AG08396 (cell line): ENCODE measurements around the gene HCST.
"Not testable (repeated sequence)": the region's sequence is repeated elsewhere in the genome, so short reads cannot be mapped to it uniquely, and the experiment has no call there.

Source experiments
- DNase-seq: peaks from one replicate; pipeline ENCODE4 v3.0.0; 2012; ENCODE audit warnings: low spot score, mixed read lengths

Gene HCST

DNA sequence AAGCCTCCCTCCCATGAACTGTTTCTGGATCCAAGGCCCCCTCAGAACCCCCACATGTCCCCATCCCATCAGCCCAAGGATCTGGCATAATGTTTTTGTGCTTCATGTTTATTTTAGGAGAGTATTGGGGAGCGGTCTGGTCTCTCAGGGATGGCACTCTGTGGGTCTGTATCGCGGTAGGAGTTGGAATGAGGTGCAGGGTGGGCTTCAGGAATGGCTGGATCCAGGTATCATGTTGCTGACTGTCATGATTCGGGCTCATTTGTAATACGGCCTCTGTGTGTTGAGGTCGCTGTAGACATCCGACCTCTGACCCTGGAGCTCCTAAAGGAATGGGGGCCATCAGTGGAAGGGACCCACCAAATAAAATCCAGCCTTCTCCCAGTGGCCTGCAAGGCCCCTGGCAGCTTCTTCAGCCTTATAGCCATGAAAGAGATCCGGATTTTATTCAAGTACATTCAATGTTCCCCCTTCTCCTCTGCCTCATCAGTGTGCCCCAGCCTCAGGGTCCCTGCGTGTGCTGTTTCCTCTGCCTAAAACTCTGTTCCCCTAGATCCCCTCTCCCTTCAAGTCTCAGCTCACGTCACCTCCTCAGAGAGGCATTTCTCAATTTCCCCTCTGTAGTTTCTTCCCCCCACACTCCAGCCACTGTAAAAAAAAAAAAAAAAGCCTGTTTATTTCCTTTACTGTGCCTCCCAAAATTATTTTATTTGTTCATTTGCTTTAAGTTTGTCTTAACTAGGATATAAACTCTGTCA is 2.2 kb downstream of the HCST start:
- no peak for DNase-seq

DNA sequence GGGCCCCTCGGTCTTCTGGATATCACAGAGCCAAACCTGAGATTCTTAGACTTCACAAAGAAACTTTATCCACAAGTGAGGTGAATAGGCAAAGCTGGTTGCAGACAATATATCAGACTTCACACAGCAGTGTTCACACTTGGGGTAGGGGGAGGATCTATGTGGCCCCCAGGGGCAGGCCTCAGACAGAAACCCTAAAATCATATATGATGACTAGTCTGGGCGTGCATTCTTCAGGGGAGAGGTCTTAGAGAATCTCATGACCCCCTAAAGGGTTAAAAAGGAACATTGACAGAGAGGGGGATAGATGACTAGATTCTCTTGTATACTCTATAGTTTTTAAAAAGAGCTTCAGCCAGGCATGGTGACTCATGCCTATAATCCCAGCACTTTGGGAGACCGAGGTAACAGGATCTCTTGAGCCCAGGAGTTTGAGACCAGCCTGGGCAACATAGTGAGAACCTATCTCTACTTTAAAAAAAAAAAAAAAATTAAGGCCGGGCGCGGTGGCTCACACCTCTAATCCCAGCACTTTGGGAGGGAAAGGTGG is 2.9 kb downstream of the HCST start:
- DNase-seq, result no peak

DNA sequence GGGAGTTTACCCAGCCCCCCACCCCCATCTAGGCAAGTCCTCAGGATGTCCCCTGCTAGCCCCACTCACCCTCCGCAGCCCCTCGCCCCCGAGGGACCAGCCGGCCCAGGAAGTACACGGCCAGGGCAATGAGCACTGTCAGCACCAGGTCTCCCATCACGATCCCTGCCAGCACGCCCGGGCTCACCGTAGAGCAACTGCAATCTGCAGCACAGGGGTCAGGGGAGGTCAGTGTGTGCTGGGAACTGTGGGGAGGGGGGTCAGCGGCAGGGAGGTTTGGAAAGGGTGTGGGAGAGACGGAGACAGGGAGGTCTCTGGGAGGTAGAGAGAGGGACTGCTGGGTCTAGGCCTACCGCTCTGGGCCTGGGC is 5.0 kb downstream of the HCST start:
- no peak for DNase-seq

DNA sequence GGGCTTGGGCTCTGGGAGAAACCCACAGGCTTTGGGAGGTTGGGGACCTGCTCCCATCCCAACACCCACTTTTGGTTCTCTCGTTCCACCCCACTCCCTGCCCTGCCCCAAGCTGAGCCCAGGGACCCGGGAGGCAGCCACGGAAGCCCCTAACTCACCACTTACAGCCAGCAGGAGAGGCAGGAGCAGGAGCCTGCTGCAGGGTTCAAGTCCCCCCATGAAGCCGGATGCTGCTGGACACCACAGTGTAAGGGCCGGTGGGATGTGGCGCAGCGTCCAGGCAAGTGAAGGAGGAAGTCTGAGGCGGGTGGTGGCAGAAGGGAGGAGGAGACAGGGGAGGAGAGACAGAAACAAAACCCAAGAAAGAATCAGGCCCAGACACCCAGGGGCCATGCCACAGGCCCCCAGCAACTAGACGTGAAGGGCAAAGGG is 5.7 kb downstream of the HCST start, which contains the start of gene TYROBP:
Gene TYROBP, minus strand, starts transcription at position 286 of the 432 bp plus-strand sequence. Its CDS starts 67 bp downstream, at position 219.
- no peak for DNase-seq

DNA sequence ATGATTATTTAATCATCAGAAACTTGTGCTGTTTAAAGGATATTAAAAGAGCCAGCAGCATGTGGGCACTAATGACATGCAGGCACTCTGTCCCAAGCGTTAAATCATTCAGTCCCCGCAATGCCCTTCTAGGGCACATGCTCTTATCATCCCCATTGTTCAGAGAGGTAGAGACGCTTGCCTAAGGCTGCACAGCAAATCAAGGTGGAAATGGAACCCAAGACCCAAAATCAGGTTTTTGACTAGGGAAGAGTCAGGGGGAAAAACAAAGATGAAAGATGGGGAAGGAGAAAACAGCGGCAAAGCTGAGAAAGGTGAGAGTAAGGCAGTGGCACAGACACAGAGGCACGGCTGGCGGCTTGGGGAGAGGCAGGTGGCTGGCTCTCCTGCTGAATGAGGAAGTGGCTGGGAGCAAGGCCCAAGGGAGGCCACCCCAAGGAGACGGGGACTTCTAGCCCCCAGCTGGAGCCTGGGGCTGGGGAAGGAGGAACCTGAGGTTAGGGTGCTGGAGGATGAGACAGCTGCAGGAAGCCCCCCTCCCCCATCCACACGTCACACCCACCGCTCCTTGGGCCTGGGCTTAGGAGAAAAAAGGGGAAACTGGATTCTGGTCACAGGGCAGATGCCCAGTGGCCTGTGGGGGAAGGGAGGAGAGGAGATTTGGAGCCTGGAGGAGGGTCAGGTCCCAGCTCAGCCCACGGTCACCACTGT is 6.8 kb downstream of the HCST start:
- no peak for DNase-seq

DNA sequence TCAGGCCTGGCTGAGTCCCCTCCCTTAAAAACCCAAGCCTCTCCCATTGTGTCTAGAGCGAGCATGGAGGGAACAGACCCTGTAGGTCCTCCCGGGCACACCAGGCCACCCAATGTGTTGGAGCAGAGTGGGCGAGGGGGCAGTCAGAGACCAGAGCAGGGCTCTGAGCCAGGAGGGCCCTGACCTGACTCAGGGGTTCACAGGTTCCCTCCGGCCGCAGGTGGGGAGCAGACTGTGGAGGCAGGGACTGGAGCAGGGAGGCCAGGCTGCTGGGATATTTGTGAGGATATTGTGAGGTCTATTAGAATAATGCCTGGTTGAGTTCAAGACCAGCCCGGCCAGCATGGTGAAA is 7.3 kb downstream of the HCST start:
- no peak for DNase-seq

DNA sequence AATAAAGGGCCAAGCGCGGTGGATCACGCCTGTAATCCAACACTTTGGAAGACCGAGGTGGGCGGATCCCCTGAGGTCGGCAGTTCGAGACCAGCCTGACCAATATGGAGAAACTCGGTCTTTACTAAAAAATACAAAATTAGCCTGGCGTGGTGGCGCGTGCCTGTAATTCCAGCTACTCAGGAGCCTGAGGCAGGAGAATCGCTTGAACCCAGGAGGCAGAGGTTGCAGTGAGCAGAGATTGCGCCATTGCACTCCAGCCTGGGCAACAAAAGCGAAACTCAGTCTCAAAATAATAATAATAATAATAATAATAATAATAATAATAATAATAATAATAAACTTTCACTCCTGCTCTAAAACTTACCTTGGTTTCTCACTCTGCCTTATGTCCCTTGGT is 8.0 kb downstream of the HCST start:
- DNase-seq, result not testable (repeated sequence)

DNA sequence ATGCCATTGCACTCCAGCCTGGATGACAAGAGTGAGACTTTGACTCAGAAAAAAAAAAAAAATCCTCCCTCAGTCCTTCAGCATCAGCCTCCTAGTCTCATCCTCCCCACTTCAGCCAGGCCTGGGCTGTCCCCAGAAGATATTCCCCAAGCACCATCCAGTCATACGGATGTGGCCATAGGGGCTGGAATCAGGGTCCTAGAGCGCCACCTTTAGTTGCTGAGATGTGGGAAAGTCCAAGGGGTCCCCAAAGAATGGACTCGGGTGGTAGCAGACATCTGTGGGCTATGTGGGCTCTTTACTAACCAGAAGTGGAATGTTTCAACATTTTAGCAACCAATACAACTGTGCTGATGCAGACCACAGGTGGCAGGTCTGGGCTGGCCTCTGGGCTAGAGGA is 8.8 kb downstream of the HCST start:
- no peak for DNase-seq

DNA sequence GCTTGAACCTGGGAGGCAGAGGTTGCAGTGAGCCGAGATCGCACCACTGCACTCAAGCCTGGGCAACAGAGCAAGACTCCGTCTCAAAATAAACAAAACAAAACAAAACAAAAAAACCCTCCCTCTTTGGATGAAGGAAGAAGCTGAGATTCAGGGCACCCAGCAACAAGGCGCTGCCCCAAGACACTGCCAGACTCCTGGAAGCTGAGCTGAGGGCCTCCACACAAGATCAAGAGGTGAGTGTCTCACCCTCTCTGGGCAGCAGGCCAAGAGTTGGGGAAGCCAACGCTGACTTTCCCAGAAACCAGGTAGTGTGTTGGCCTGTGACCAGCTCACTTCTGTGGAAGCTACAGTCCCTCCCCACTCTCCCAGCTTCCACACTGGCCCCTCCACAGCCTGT is 9.5 kb downstream of the HCST start:
- DNase-seq, result no peak

DNA sequence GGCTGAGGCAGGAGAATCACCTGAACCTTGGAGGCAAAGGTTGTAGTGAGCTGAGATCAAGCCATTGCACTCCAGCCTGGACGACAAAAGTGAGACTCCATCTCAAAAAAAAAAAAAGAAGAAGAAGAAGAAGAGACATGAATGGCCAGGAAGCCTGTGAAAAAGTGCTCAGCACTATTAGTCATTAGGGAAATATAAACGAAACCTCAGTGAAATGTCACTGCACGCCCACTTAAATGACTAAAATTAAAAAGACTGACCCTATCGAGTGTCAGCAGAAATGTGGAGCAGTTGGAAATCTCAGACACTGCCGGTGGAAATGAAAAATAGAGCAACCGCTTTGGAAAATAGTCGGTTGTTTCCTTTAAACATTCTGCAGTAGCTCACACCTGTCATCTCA is 11.3 kb downstream of the HCST start:
- no peak for DNase-seq

DNA sequence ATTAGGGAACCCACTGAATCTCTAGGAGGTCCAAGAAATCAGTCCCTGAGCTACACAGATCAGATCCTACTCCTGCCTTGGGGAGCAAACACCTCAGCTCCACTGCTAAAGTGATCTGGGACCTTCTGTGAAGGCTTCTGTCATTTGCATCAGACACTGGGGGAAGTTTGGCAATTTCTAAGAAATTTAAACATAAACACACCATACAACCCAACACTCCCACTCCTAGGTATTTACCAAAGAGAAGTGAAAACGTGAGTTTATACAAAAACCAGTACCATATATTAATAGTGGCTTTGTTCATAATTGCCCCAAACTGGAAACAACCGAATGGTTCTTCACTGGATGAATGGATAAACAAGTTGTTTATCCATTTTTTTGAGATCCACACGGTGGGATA is 13.1 kb downstream of the HCST start:
- DNase-seq, result no peak

DNA sequence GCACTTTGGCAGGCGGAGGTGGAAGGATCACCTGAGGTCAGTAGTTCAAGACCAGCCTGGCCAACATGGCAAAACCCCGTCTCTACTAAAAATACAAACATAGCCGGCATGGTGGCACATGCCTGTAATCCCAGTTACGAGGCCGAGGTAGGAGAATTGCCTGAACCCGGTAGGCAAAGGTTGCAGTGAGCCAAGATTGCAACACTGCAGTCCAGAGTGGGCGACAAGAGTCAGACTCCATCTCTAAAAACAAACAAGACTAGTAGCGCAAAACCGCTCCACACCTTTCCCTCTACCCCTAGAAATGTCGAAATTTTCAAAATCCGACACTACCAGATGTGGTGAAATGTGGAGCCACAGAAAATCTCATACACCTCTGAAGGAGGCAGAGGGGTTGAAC is 17.0 kb downstream of the HCST start:
- no peak for DNase-seq

DNA sequence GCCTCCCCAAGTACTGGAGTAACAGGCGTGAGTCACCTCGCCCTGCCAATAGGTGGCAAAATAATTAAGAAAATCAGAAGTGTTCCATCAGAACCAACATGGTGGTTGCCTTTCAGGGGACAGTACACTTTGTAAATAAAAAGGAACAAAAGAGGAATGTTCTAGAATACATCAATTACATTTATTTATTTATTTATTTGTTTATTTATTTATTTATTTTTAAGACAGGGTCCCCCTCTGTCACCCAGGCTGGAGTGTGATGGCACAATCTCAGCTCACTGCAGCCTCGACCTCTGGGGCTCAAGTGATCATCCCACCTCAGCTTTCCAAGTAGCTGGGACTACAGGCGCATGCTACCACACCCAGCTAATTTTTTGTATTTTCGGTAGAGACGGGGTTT is 18.7 kb downstream of the HCST start:
- no peak for DNase-seq

DNA sequence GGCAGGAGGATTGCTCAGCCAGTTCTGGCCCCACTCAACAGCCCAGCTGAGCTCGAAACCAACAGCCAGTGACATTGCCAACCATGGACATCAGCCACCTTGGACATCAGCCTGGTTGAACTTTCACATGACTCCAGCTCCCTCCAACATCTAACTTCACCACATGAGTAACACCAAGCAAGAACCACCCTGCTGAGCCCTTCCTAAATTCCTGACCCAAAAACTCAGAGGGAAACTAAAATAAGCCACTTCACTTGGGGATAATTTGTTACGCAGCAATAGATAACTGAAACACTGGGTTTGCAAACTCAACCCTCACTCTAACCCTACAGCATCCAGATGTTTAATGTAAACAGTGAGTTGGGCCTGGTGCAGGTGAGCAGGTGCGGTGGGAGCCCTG is 23.2 kb downstream of the HCST start:
- DNase-seq, result no peak

DNA sequence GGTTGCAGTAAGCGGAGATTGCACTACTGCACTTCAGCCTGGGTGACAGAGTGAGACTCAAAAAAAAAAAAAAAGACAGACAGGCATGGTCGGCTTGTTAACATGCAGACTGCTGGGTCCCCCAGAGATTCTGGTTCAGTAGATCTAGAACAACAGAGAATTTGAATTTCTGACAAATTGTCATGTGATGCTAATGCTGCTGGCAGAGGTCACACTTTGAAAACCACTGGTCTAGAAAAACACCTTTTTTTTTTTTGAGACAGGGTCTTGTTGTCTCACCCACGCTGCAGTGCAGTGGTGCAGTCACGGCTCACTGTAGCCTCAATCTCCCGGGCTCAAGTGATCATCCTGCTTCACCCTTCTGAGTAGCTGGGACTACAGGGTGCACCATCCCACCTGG is 26.2 kb downstream of the HCST start:
- DNase-seq, result no peak

DNA sequence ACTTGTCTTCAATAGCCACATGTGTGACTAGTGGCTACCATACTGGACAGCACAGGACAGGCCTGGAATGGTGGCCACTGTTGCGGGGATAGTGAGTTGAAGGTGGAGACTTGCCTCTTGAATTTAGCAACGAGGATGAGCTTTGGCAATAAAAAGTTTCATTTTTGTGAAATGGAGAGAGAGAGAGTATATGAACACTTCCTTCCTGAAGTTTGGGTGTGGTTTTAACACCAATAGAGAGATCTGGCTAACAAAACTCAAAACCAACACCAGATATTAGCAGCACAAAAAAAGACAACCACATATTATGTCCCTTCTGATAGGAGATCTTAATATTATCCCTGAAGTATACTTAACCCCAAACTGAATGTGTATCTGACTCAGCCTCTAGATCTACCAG is 27.5 kb downstream of the HCST start:
- DNase-seq, result no peak

DNA sequence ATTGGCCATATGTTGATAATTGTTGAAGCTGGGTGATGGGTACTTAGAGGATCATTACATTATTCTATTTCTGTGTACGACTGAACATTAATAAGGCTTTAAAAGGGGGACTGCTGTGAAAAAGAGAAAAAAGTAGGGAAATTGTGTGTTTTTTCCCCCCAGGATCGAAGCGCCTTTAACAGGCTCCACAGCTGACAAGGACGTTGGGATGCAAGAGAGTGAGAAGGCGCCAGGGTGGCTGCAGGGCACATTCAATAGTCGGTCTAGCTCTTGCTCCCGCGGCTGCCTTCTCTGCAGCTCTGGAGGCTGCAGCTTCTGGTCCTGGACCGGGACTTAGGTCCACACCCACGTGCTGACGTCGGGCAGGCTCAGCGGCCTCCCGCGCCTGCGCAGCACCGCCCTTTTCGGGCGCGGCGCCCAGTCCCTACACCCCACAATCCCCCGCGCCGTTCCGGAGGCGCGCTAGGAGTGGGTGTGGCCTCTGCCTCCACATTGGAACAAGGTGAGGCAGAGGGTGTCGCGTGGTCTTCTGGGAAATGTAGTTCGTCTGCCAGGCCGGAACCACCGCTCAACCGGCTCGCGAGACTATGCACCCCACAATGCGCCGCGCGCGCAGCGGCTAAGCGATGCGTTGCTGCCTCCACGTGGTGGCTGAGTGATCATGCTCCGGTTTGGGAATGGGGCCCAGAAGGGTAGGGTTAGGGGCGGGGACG is 29.0 kb downstream of the HCST start:
- peak; percentile 99 for DNase-seq

DNA sequence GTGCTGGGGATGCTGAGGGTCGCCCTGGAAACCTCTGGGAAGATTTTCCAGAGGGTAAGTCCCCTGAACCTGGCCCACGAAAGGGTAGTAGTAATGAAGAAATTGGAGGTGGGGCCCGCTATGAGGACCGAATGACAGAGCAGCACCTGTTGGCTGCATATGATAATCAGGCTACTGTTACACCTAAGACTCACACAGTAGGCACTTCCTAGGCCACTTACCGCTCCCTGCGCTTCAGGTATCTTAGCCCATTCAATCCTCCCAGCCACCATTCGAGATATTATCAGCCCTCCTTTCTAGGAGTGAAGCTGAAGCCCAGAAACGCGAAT is 29.5 kb downstream of the HCST start:
- DNase-seq, result no peak

DNA sequence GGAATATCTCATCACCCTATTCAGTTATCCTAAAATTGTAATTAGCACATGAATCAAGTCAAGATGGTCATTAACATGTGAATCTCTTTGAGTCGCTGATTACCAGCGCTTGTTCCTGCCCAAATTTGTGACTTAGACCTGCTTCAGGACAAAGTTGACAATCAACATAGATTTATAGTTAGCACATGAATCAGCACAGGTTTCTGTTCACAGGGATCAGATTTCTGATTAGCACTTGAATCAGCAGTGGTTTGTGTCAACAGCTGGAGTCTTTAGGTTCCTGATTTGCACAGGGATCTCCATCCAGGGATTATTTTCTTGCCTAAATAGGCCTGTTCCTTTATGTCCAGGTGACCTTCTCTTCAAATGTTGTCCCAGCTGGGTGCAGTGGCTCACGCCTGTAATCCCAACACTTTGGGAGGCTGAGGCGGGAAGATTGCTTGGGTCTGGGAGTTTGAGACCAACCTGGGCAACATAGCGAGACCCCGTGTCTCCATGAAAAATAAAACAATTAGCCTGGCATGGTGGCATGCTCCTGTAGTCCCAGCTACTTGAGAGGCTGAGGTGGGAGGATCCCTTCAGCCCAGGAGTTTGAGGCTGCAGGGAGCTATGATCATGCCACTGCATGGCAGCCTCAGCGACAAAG is 30.1 kb downstream of the HCST start:
- no peak for DNase-seq

DNA sequence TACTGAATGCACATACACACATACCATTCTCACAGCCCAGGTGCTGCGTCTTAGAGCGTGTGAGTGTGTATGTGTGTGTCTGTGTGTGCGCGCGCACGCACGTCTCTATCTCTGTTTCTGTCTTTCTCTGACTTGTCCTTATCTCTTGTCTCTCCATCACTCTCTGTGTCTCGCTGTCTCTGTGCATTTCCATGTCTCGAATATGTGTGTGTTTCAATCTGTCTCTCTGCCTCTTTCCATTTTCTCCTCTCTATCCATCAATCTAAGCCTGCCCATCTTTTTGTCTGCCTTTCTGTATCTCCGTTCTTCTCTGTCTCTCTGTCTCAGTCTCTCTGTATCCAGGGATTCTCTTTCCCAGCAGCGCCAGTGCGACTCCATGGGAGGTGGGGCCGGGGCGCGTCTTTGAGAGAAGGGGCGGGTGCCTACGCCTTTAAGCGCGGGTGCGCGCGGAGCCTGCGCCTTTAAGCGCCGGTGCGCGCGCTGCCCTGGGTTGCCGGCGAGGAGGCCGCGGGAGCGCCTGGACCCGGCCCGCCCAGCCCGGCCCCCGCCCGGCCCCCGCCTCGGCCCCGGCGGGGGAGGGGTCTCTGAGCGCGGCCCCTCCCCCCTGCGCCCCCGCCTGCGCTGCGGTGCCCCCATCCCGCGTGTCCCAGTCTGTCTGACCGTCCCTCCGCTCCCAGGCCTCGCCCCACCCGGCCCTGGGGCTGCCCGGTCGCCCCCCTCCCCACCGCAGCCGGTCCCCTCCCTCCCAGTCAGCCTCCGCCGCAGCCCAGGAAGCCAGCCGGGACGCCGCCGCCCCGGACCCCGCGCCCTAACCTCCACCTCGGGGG is 33.8 kb downstream of the HCST start, which contains the start of gene LRFN3:
Gene LRFN3, plus strand, starts transcription at position 464 of the 827 bp plus-strand sequence. CDS start 3,052 bp downstream, outside the sequence.
- DNase-seq, result peak; percentile 89

DNA sequence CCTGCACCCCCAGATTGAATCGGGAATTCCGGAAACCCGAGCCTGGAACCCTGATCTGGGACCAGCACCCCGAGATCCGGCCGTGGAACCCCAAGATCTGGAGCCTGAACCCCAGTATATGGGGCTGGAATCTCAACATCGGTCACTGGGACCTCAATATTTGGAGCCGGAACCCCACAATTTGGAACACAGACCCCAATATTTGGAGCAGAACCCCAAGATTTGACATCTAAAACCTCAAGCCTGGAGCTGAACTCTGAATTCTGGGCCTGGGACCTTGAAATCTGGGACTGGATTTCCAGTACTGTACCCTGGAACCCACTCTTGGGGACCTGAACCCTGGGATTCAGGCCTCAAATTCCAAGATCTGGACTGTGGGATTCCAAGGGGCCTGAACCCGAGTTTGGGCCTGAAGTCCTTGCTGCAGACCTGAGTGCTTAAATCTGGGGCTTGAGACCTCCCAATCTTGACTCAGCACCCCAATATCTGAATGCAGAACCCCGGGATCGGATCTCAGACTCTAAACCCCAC is 34.5 kb downstream of the HCST start:
- DNase-seq, result no peak
